AG09309 (cell line): ENCODE measurements around the gene LINC00237.

ENCODE experiments used
- DNase-seq: peaks from one replicate; pipeline ENCODE4 v3.0.0-alpha.2; 2010; ENCODE audit warnings: low read depth
- H3K4me3 ChIP-seq: 2 replicates; pipeline ENCODE4 v1.5.1; 2011; ENCODE audit warnings: mild to moderate bottlenecking, low read depth, low read length, moderate library complexity; ENCODE audit not compliant: control insufficient read depth
- TF ChIP-seq, protein P1 (sequence below): IDR thresholded peaks from 2 replicates; pipeline ENCODE4 v1.5.1; 2011; ENCODE audit warnings: mild to moderate bottlenecking, low read depth, low read length, inconsistent platforms; ENCODE audit not compliant: insufficient read depth, control insufficient read depth; ENCODE audit errors: missing control alignments

LINC00237 gene

GRCh38 chr20:21105429-21106170 is 558 bp downstream of the LINC00237 start:
- DNase-seq: no peak
- no peak overlapping the region for H3K4me3 ChIP-seq
- TF ChIP-seq, protein P1, sequence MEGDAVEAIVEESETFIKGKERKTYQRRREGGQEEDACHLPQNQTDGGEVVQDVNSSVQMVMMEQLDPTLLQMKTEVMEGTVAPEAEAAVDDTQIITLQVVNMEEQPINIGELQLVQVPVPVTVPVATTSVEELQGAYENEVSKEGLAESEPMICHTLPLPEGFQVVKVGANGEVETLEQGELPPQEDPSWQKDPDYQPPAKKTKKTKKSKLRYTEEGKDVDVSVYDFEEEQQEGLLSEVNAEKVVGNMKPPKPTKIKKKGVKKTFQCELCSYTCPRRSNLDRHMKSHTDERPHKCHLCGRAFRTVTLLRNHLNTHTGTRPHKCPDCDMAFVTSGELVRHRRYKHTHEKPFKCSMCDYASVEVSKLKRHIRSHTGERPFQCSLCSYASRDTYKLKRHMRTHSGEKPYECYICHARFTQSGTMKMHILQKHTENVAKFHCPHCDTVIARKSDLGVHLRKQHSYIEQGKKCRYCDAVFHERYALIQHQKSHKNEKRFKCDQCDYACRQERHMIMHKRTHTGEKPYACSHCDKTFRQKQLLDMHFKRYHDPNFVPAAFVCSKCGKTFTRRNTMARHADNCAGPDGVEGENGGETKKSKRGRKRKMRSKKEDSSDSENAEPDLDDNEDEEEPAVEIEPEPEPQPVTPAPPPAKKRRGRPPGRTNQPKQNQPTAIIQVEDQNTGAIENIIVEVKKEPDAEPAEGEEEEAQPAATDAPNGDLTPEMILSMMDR: no peak

DNA sequence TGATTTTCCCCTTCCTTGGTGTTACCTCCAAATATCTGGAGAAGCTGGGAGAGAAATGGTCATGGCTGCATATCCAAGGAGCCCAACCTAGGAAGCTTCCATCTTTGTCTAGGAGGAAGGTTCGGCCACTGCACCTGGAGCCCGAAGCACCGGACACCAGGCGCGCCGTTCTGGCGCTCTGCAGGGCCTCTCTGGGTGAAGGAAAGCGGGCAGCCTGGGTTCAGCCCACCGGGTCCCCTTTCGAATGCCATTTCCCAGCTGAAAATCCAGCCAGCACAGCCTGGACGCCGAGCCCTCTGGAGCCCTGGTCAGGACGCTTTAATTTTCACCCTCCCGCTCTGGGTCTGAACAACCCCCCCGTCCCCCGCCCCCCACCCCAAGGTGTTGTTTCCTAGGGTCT is 1.2 kb downstream of the LINC00237 start:
- TF ChIP-seq, protein P1: no peak
- DNase-seq: no peak
- H3K4me3 ChIP-seq: no peak overlapping the region

GRCh38 chr20:21104466-21104761 is 1.7 kb downstream of the LINC00237 start:
- TF ChIP-seq, protein P1: no peak
- H3K4me3 ChIP-seq: no peak overlapping the region
- DNase-seq: no peak

- TF ChIP-seq, protein P1: no peak
- DNase-seq: no peak
- no peak overlapping the region for H3K4me3 ChIP-seq
Measured at GRCh38 chr20:21103582-21104465, 2.3 kb downstream of the LINC00237 start.

GRCh38 chr20:21102603-21103311 is 3.4 kb downstream of the LINC00237 start:
- peak overlapping the region; percentile 12; the same call in 1 of the 2 replicates for H3K4me3 ChIP-seq

More at GRCh38 chr20:21102603-21103311, 3.4 kb downstream of the LINC00237 start:
- TF ChIP-seq, protein P1: no peak
- no peak for DNase-seq
